Thyroid gland (tissue), 4 donors: ENCODE data around the gene GTSE1.

ENCODE experiments used
- POLR2A ChIP-seq, 2 donors: fragments of 450-650 bp; IDR thresholded peaks; one replicate each; pipeline ENCODE4 v1.6.1; 2017; ENCODE audit warnings: antibody characterized with exemption in 2 of 2, mild to moderate bottlenecking in 2 of 2, moderate library complexity in 1 of 2
- TF ChIP-seq, protein P1 (sequence below), 6 experiments: fragments of 200-600 bp in 3 of 6; fragments of 450-650 bp in 3 of 6; sonication (generic) in 3 of 6; IDR thresholded peaks; one replicate each; pipeline ENCODE4 v1.5.1; 2016 to 2019; ENCODE audit warnings: antibody characterized with exemption in 6 of 6, mild to moderate bottlenecking in 2 of 6, inconsistent platforms in 1 of 6, moderate library complexity in 1 of 6

DNA sequence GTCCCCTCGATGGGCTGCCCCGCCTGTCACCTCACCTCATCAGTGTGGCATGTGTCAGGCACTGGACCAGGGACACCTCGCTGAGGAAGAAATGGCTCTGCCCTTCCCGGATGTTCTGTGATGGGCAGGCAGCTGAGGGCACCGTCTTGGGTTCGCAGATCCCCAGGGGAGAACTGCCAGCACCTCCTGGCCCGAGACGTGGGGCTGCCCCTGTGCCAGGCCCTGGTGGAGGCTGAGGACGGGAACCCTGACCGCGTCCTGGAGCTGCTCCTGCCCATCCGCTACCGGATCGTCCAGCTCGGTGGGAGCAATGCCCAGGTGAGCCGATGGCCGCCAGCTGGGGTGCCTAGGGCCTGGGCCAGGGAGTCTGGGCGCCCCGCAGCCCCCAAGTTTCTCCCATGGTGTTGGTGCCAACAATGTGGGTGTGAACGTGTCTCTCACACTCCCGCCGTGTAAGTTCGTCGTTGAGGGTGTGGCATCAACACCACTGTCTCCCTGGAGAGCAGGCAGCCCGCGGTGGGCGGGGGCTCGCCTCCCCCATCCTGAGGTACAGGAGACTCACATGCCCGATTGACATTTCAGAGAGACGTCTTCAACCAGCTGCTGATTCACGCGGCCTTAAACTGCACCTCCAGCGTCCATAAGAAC, 7.3 kb upstream of the GTSE1 start:
- TF ChIP-seq, protein P1, sequence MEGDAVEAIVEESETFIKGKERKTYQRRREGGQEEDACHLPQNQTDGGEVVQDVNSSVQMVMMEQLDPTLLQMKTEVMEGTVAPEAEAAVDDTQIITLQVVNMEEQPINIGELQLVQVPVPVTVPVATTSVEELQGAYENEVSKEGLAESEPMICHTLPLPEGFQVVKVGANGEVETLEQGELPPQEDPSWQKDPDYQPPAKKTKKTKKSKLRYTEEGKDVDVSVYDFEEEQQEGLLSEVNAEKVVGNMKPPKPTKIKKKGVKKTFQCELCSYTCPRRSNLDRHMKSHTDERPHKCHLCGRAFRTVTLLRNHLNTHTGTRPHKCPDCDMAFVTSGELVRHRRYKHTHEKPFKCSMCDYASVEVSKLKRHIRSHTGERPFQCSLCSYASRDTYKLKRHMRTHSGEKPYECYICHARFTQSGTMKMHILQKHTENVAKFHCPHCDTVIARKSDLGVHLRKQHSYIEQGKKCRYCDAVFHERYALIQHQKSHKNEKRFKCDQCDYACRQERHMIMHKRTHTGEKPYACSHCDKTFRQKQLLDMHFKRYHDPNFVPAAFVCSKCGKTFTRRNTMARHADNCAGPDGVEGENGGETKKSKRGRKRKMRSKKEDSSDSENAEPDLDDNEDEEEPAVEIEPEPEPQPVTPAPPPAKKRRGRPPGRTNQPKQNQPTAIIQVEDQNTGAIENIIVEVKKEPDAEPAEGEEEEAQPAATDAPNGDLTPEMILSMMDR (IDR thresholded peaks at IDR 0.05) = no peak
- no peak for TF ChIP-seq POLR2A (IDR thresholded peaks at IDR 0.05)
